Measurements from ENCODE around the gene MRPL14.

GRCh38 chr6:44093750-44094402 lies 33.4 kb downstream of the MRPL14 start:
- TF ChIP-seq CTCF (conservative IDR thresholded peaks at IDR 0.05; ENCODE audit: low read length), result no peak
- TF ChIP-seq EZH2phosphoT487 (IDR thresholded peaks at IDR 0.05; ENCODE audit: borderline replicate concordance, low read depth, low read length), result no peak

Data from OCI-LY7 (cell line).